IPS-NIHi7 (cell line): ENCODE measurements around the gene DLEC1.
"Not testable (repeated sequence)": the region's sequence is repeated elsewhere in the genome, so short reads cannot be mapped to it uniquely, and the experiment has no call there.

Experiments used
- DNase-seq: peaks from one replicate; pipeline ENCODE4 v3.0.0; 2012; ENCODE audit warnings: mixed read lengths; ENCODE audit errors: extremely low spot score

DLEC1 gene

GRCh38 chr3:38083254-38083653, 44.2 kb downstream of the DLEC1 start:
- not testable (repeated sequence) for DNase-seq

DNA sequence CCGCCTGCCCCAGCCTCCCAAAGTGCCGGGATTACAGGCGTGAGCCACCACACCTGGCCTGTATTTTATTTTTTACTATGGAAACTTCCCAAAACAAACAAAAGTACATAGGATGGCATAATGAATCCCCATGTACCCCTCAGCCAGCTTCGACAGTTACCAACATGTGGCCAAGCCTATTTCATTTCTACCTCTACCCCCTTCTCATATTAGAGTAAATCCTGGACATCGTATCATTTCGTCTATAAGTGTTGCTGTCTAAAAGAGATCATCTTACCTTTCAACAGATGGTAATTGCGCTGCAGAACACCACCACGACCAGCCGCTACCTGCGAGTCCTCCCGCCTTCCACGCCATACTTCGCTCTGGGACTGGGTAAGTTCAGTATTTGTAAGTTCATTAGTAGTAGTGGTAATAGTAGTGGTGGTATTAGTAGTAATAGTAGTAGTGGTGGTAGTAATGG, 44.9 kb downstream of the DLEC1 start:
- DNase-seq: no peak

DNA sequence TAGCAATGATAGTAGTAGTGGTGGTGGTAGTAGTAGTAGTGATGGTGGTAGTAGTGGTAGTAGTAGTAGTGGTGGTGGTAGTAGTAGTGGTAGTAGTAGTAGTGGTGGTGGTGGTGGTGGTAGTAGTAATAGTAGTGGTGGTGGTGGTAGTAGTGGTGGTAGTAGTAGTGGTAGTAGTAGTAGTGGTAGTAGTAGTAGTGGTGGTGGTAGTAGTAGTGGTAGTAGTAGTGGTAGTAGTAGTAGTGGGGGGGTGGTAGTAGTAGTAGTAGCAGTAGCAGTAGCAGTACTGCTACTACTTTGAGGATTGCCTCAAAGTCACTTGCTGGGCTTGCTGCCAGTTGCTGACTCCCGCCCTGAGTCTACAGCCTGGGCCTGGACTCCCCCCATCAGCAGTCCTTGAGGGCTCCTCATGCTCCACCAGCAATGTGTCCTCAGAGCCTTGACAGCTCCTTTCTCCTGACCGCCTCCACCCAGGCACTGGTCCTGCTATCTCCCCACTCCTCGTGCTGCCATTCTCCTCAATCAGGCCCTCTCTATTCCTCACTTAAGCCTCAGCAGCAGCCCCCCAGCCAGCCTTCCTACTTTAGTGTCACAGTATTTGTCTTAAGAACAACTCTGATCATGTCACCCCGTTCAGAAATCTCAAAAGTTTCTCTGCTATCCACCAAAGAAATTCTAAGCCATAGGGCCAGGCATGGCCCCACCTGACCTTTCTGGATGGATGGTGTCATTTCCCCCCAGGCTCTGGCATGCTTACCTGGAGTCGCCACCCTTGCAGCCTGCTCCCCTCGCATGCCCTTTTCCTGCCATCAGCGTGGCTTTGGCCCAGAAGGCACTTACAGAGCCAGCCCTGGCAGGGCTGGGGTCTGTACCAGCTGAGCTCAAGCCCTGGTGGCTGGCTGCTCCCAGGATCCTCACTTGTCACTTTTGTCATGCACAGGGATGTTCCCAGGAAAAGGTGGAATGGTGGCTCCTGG, 45.6 kb downstream of the DLEC1 start:
- DNase-seq: peak; percentile 35

DNA sequence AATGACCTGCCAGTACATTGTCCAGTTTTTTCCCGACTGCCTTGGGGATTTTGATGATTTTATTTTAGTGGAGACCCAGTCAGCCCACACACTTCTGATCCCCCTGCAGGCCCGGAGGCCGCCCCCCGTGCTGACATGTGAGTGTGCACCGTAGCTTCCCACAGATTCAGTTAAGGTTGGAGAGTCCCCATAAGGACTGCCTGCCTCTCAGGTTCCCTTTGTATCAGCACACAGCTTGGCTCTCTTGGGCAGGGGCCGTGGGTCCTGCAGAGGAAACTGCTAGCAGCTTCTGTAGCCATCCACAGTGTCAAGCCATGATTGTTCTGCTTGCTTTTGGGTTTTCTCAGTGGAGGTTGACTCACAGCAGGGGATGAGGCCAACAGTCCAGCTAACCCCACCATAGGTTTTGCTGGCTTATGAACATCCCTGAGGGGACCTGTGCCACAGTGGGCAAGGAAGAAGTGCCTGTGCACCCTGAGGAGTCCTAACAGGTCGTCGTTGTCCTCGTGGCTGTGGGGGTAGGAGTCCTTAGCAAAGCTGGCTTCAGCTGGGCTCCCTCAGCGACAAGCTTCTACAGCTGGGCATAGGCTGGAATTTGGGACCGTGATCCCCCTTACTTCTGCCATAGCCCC, 46.4 kb downstream of the DLEC1 start:
- peak; percentile 10 for DNase-seq

GRCh38 chr3:38085943-38086324, 46.9 kb downstream of the DLEC1 start:
- peak; percentile 7 for DNase-seq

DNA sequence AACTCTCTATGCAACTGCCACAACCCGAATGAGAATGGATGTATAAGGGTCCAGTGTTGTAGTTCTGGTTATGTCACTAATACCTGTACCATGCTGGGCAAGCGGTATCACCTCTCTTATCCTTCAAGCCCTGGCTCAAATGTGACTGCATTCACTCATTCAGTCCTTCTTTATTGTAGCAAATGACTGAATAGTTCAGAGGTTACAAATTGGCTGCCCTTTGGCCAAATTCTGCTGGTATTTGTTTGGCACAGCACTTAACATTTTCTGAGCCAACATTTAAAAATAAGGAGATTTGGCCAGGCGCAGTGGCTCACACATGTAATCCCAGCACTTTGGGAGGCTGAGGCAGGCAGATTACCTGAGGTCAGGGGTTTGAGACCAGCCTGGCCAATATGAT, 47.5 kb downstream of the DLEC1 start:
- DNase-seq: no peak

DNA sequence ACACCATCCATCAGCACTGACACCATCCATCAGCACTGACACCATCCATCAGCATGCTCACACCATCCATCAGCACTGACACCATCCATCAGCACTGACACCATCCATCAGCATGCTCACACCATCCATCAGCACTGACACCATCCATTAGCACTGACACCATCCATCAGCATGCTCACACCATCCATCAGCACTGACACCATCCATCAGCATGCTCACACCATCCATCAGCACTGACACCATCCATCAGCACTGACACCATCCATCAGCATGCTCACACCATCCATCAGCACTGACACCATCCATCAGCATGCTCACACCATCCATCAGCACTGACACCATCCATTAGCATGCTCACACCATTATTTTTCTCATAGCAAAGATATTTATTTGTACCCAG, 48.3 kb downstream of the DLEC1 start:
- DNase-seq: not testable (repeated sequence)

- DNase-seq: peak; percentile 8
These were observed 49.4 kb downstream of the DLEC1 start for GRCh38 chr3:38088126-38089078.

GRCh38 chr3:38089163-38089562, 50.2 kb downstream of the DLEC1 start:
- DNase-seq: no peak

GRCh38 chr3:38090453-38090852, 51.4 kb downstream of the DLEC1 start:
- no peak for DNase-seq

GRCh38 chr3:38094999-38095398, 56.0 kb downstream of the DLEC1 start:
- no peak for DNase-seq

DNA sequence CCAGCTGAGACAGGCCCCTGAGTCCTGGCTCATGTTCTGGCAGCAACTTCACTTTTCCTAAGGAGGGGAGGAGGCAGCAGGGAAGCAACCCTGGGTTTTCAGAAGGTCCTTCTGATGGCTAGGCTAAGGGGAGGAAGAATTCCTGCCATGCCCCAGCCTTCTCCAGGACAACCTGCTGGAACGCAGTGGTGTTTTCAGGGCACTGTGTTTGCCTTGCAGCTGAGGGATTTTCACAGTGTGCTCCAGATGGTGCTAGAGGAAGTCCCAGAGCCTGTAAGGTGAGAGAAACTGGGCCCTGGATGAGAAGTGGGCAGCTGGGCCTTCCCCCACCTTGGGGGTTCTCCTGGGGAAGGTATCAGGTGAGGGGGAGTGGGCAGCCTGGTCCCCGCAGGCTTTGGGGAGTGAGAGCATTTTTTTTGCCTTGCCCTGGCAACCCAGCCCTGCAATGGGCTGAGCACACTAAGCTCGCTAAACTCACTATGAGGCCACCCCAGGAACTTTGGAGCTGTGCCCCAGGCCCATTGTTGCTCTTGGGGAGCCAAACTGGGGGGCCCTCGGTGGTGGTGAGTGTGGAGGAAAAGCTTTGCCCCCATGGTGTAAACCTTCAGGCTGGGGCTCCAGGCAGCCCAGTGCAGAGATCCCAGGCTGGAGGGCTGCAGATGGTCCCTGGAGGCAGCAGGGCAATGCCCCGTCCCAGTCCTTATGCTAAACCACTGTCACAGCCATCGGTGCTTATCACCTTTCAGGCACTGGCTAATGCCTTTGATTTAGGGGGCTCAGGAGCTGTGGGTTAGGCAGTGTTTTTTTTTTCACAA, 56.9 kb downstream of the DLEC1 start:
- no peak for DNase-seq

- no peak for DNase-seq
These were observed 58.7 kb downstream of the DLEC1 start for GRCh38 chr3:38097446-38098375.

DNA sequence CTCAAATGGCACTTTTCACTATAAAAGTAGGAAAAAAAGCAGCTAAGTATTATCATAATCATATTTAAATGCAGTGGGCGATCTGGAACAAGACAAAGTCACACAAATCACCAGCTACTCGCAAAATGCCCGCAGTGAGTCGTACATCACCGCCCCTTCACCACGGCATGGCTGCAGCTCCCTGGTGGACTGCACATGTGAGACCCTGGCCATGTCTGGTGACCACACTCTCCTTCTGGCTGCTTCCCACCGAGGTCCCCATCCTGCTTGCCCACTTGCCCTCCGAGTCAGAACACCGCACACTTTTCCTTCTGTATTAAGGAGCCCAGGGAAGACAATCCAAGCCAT, 59.3 kb downstream of the DLEC1 start:
- no peak for DNase-seq

DNA sequence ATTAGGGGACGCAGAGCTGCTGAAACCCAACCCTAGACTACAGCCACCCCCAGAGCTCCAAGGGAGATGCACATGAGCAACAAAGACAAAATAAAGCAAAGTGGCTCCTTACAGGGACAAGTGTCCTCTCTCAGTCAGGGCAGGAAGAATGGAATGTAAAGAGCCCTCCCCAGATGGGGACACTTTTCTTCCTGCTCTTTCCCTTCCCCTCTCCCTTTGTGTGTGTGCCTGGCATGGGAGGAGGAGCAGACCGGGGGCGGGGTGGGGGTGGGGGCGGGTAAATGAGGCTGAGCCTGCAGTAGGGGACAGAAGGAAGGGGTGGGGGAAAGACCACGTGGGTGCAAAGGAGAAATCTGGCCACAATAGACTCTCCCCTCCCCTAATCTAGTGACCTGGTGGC, 60.5 kb downstream of the DLEC1 start:
- DNase-seq: peak; percentile 74

- no peak for DNase-seq
These were observed 61.5 kb downstream of the DLEC1 start for GRCh38 chr3:38100498-38100897.

DNA sequence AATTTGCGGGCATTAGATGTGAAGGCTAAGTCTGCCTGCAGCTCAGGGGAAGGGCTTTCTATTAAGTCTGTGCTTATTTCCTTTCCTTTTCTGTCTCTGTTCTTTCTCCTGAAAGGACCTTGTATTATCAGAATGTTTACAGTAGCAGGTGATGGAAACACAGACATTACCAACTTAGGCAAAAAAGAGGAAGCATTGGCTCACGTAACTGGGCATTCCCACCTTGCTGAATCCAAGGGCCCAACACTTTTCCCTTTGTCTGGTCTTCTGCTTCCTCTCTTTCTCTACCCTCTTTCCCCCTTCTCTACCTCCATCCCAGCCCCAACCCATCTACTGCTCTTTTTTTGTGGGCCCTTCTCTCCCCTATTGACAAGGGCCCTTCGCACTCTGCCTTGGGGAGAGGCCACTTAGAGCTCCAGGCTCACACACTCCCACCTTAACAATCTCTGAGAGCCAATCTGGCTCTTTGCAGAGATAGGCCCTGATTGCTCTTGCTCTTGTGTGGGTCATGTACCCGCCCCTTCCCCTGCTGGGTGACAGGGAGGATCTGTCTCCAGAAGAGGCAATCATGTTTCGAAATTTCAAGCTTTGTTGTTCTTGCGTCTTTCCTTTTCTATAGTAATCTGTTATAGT, 62.9 kb downstream of the DLEC1 start:
- DNase-seq: peak; percentile 60

GRCh38 chr3:38102444-38102814, 63.4 kb downstream of the DLEC1 start:
- DNase-seq: no peak

- no peak for DNase-seq
These were observed 66.5 kb downstream of the DLEC1 start for GRCh38 chr3:38105525-38105924.
